Activated T-helper 1 cell treated with anti-CD3 and anti-CD28 coated beads, Interleukin-12 subunit alpha, Interleukin-12 subunit beta, Interleukin-2, Interleukin-4 antibody, amounts not matched to agents 30 ng/mL and 10 ng/mL and 1 ng/mL, durations not matched to agents 14 hours and 24 hours and 36 hours (primary cell): ENCODE measurements around the gene SFXN1. TPM values are rescaled to one million over a fixed set of nuclear protein-coding genes. Genes with fewer than 3 reads are reported as not detected.
"Not testable (repeated sequence)": the region's sequence is repeated elsewhere in the genome, so short reads cannot be mapped to it uniquely, and the experiment has no call there.

Experiments used
- DNase-seq: peaks from one replicate; pipeline ENCODE4 v3.0.0; 2021; ENCODE audit warnings: low spot score
- H3K27ac Mint-ChIP-seq: one replicate; pipeline ENCODE4 v1.8.0; 2021; ENCODE audit warnings: mild to moderate bottlenecking, mixed read lengths
- H3K27me3 Mint-ChIP-seq: one replicate; pipeline ENCODE4 v1.8.0; 2022; ENCODE audit warnings: mild to moderate bottlenecking, moderate library complexity, mixed read lengths; ENCODE audit not compliant: insufficient read depth
- H3K36me3 Mint-ChIP-seq: one replicate; pipeline ENCODE4 v1.8.0; 2021; ENCODE audit warnings: low read depth, mixed read lengths
- H3K4me1 Mint-ChIP-seq: one replicate; pipeline ENCODE4 v1.8.0; 2021; ENCODE audit warnings: low read depth, mixed read lengths
- H3K4me3 Mint-ChIP-seq: one replicate; pipeline ENCODE4 v1.8.0; 2021; ENCODE audit warnings: mild to moderate bottlenecking, moderate library complexity, mixed read lengths
- H3K9me3 Mint-ChIP-seq: one replicate; pipeline ENCODE4 v1.8.0; 2021; ENCODE audit warnings: mixed read lengths
- intact Hi-C: fragments of 100-400 bp; cut with micrococcal nuclease; formaldehyde crosslinking; loops from one replicate; pipeline ENCODE4 v1.15.1; 2024
- total RNA-seq: library from RNA; stranded (reverse); gene quantifications from 2 replicates; pipeline ENCODE4 v1.2.3, GENCODE V29; 2022

Gene SFXN1
- total RNA-seq, 1 donor from 2014 or later, result 394 TPM

- Mint-ChIP-seq H3K27ac (peak overlapping the region; percentile 99), H3K27me3 (no peaks in the 10 kb centered on the region), H3K36me3 (peaks cover 85% of the 10 kb centered on the region), H3K9me3 (peaks cover 14% of the 10 kb centered on the region), H3K4me3 (peak overlapping the region; percentile 74), H3K4me1 (peaks cover 86% of the 10 kb centered on the region)
- peak; percentile 73 for DNase-seq
- intact Hi-C loops, result loop anchor here (1.0 to 5.0 kb wide), 5 partner anchors 11 to 1024 kb away; partner anchors contain the start of genes HIGD2A and NOP16
Observed at GRCh38 chr5:175517824-175518450, 39.6 kb downstream of the SFXN1 start.

DNA sequence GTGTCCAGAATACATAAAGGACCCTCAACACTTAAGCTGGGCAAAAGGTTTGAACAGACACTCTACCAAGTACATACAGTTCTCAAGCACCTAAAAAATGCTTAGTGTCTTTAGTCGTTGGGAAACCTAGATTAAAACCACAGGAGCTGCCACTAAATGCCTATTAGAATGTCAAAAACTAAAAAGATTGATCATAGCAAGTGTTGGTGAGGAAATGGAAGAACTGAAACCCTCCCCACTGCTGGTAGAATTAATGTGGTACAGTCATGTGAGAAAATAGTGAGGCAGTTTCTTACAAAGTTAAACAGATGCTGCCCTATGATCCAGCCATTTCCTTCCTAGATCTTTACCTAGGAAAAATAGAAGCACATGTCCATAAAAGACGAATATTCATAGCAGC, 40.6 kb downstream of the SFXN1 start:
- Mint-ChIP-seq H3K9me3 (peaks cover 14% of the 10 kb centered on the region), H3K27ac (peak overlapping the region; percentile 99), H3K4me3 (peak overlapping the region; percentile 24), H3K36me3 (peaks cover 80% of the 10 kb centered on the region), H3K27me3 (no peaks in the 10 kb centered on the region), H3K4me1 (peaks cover 86% of the 10 kb centered on the region)
- intact Hi-C loops, result loop anchor here (5.0 kb wide), 1 partner anchor 1023 kb away; no protein-coding TSS in a partner anchor
- DNase-seq, result no peak

DNA sequence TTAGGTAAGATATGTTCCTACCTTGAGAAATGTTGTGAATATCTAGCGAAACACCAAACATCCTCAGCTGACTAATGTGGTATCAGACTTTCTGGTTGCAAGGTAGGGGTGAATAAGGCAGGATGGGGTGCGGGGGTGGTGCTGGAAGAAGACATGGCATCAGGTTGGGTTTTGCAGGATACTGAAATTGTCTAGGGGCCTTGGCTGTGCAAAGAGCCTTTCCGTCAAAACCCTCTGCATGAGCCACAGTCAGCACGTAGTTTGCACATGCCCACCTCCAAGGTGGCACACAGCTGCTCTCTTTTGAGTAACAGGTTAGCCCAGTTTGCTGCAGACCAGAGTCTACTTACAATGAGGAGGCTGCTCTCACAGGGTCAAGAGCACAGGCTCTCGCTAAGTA, 42.0 kb downstream of the SFXN1 start:
- peak overlapping the region; percentile 92 for H3K4me3 Mint-ChIP-seq
- peak overlapping the region; percentile 99 for H3K27ac Mint-ChIP-seq
- peaks cover 87% of the 10 kb centered on the region for H3K4me1 Mint-ChIP-seq
- H3K36me3 Mint-ChIP-seq, result peaks cover 80% of the 10 kb centered on the region
- H3K9me3 Mint-ChIP-seq, result peaks cover 14% of the 10 kb centered on the region
- H3K27me3 Mint-ChIP-seq, result no peaks in the 10 kb centered on the region
- DNase-seq, result no peak
- intact Hi-C loops, result loop anchor here (5.0 kb wide), 1 partner anchor 302 kb away; no protein-coding TSS in a partner anchor

DNA sequence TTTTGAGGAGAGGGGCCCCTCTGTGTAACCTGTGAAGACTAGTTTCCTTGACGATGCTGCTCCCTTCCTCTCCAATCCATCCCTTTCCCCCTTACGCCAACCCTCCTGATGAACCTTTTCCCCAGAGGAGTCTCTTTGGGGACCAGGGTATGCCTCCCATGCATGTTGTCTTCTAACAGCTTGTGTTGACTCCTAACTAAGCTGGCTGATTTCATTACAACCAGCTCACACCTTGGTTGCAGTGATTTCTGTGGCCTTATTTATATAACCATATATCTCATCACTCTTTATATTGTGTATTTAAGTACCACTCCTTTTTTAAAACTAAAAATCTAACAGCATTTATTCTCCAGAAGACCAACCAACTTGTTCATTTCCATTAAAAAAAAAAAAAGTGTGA, 42.5 kb downstream of the SFXN1 start:
- peaks cover 83% of the 10 kb centered on the region for H3K4me1 Mint-ChIP-seq
- H3K36me3 Mint-ChIP-seq, result peaks cover 74% of the 10 kb centered on the region
- no peak for DNase-seq
- H3K27me3 Mint-ChIP-seq, result no peaks in the 10 kb centered on the region
- intact Hi-C loops, result loop anchor here (1.0 to 5.0 kb wide), 6 partner anchors 9 to 301 kb away; partner anchors contain the start of gene SFXN1
- peak overlapping the region; percentile 99 for H3K27ac Mint-ChIP-seq
- peaks cover 14% of the 10 kb centered on the region for H3K9me3 Mint-ChIP-seq
- peak overlapping the region; percentile 92 for H3K4me3 Mint-ChIP-seq

GRCh38 chr5:175521313-175521833, 43.0 kb downstream of the SFXN1 start:
- peak overlapping the region; percentile 99 for H3K27ac Mint-ChIP-seq
- DNase-seq, result peak; percentile 33
- H3K4me1 Mint-ChIP-seq, result peaks cover 83% of the 10 kb centered on the region
- peaks cover 14% of the 10 kb centered on the region for H3K9me3 Mint-ChIP-seq
- H3K4me3 Mint-ChIP-seq, result peak overlapping the region; percentile 92
- no peaks in the 10 kb centered on the region for H3K27me3 Mint-ChIP-seq
- intact Hi-C loops, result loop anchor here (1.0 to 5.0 kb wide), 6 partner anchors 9 to 301 kb away; partner anchors contain the start of gene SFXN1
- H3K36me3 Mint-ChIP-seq, result peaks cover 78% of the 10 kb centered on the region

DNA sequence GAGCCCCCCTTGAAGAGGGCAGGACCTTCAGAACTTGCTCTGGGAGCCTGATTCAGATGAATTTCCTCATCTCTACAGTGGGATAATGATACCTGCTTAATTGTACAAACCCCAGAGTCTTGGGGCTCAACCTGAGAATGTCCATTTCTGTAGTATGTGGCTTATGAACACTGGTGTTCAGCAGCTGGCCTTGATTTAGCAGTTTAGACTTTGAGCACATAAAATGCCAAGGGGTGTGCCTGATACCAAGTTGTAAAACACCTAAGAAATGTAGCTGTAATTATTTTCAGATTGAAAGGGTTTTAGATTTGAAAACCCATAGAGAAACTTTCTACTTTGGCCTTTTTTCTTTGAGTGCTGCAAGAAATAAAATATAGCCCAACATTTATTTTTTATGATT, 44.9 kb downstream of the SFXN1 start:
- H3K36me3 Mint-ChIP-seq, result peaks cover 71% of the 10 kb centered on the region
- peaks cover 75% of the 10 kb centered on the region for H3K4me1 Mint-ChIP-seq
- H3K4me3 Mint-ChIP-seq, result peak overlapping the region; percentile 92
- peaks cover 12% of the 10 kb centered on the region for H3K9me3 Mint-ChIP-seq
- intact Hi-C loops, result loop anchor here (5.0 kb wide), 1 partner anchor 299 kb away; no protein-coding TSS in a partner anchor
- no peak for DNase-seq
- peak overlapping the region; percentile 99 for H3K27ac Mint-ChIP-seq
- H3K27me3 Mint-ChIP-seq, result no peaks in the 10 kb centered on the region

DNA sequence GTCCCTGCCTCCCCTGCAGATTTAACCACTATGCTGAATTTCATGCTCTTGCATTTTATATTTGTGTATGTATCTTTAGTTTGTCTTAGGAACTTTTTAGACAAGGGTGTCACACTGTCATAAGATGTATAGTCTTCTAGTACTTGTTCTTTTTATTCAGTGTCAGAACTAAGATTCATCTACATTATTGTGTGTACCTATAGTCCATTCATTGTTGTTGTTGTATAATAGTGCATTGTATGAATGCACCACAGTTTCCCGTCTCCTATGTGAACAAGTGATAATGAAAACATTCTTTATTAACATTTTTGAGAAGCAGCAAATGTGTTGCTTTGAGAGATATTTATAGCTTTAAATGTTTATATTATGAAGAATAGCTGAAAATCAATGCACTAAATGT, 45.9 kb downstream of the SFXN1 start:
- H3K9me3 Mint-ChIP-seq, result peaks cover 4% of the 10 kb centered on the region
- peak overlapping the region; percentile 87 for H3K27ac Mint-ChIP-seq
- no peak for DNase-seq
- peak overlapping the region; percentile 83 for H3K4me3 Mint-ChIP-seq
- peaks cover 66% of the 10 kb centered on the region for H3K4me1 Mint-ChIP-seq
- H3K27me3 Mint-ChIP-seq, result no peaks in the 10 kb centered on the region
- peaks cover 66% of the 10 kb centered on the region for H3K36me3 Mint-ChIP-seq
- intact Hi-C loops, result loop anchor here (5.0 kb wide), 1 partner anchor 298 kb away; no protein-coding TSS in a partner anchor

DNA sequence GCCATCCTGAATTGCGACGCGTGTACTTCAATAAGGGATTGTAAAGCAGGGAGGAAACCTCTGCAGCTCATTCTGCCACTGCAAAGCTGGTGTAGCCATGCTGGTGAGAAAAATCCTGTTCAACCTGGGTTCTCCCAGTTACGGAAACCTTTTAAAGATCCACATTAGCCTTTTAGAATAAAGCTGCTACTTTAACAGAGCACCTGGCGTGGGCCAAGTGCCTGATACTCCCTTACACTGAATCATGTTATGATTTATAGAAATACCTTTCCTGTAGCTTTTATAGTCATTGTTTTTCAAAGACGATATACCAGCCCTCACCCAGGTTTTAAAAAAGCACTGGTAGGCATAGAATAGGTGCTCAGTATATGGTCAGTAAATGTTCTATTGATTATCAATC, 48.3 kb downstream of the SFXN1 start:
- DNase-seq, result no peak
- H3K9me3 Mint-ChIP-seq, result no peaks in the 10 kb centered on the region
- intact Hi-C loops, result no loop called here
- peaks cover 61% of the 10 kb centered on the region for H3K36me3 Mint-ChIP-seq
- peak overlapping the region; percentile 68 for H3K4me3 Mint-ChIP-seq
- H3K27ac Mint-ChIP-seq, result peak overlapping the region; percentile 77
- no peaks in the 10 kb centered on the region for H3K27me3 Mint-ChIP-seq
- H3K4me1 Mint-ChIP-seq, result peaks cover 60% of the 10 kb centered on the region

- H3K27me3 Mint-ChIP-seq, result no peaks in the 10 kb centered on the region
- H3K9me3 Mint-ChIP-seq, result no peaks in the 10 kb centered on the region
- no peak for DNase-seq
- H3K4me1 Mint-ChIP-seq, result peaks cover 65% of the 10 kb centered on the region
- H3K27ac Mint-ChIP-seq, result no peak overlapping the region
- peaks cover 48% of the 10 kb centered on the region for H3K36me3 Mint-ChIP-seq
- intact Hi-C loops, result loop anchor here (10.0 kb wide), 1 partner anchor 343 kb away; the partner anchor contains the start of gene CPLX2
- H3K4me3 Mint-ChIP-seq, result no peak overlapping the region
Observed at GRCh38 chr5:175531361-175531760, 53.0 kb downstream of the SFXN1 start.

- Mint-ChIP-seq H3K4me3 (peak overlapping the region; percentile 73), H3K27ac (peak overlapping the region; percentile 78), H3K27me3 (no peaks in the 10 kb centered on the region), H3K9me3 (no peaks in the 10 kb centered on the region), H3K4me1 (peaks cover 68% of the 10 kb centered on the region), H3K36me3 (peaks cover 34% of the 10 kb centered on the region)
- intact Hi-C loops, result loop anchor here (1.0 to 10.0 kb wide), 7 partner anchors 13 to 340 kb away; partner anchors contain the start of genes CPLX2 and HRH2
- peak; percentile 79 for DNase-seq
Observed at GRCh38 chr5:175534070-175534932, 55.9 kb downstream of the SFXN1 start.

DNA sequence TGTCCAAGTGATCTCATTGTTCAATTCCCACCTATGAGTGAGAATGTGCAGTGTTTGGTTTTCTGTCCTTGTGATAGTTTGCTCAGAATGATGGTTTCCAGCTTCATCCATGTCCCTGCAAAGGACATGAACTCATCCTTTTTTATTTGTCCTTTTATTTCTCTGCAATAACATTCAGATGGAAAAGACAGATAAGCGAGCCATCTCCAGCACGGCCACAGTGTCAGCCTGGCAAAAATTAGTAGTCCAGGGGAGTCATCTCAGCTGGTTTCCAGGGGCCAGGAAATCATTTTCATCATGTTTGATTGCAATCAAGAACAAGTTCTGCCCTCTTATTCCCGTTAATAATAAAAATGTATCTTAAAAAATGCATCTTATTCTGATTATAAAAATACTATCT, 57.0 kb downstream of the SFXN1 start:
- intact Hi-C loops, result loop anchor here (10.0 kb wide), 1 partner anchor 339 kb away; the partner anchor contains the start of gene CPLX2
- Mint-ChIP-seq H3K36me3 (peaks cover 27% of the 10 kb centered on the region), H3K4me1 (peaks cover 62% of the 10 kb centered on the region), H3K4me3 (peak overlapping the region; percentile 17)
- not testable (repeated sequence) for H3K9me3 Mint-ChIP-seq, DNase-seq, H3K27me3 Mint-ChIP-seq, H3K27ac Mint-ChIP-seq

- intact Hi-C loops, result loop anchor here (10.0 kb wide), 1 partner anchor 339 kb away; the partner anchor contains the start of gene CPLX2
- Mint-ChIP-seq H3K4me3 (no peak overlapping the region), H3K27ac (peak overlapping the region; percentile 1), H3K9me3 (no peaks in the 10 kb centered on the region), H3K27me3 (no peaks in the 10 kb centered on the region), H3K4me1 (peaks cover 62% of the 10 kb centered on the region), H3K36me3 (peaks cover 24% of the 10 kb centered on the region)
- DNase-seq, result no peak
Observed at GRCh38 chr5:175535796-175536195, 57.4 kb downstream of the SFXN1 start.
